ENCODE measurements around the gene CDH23.

CDH23 gene

GRCh38 chr10:71695502-71696476 lies 299.1 kb downstream of the CDH23 start:
- FAIRE-seq = no peak

GRCh38 chr10:71696628-71697326 lies 300.1 kb downstream of the CDH23 start:
- FAIRE-seq = no peak

GRCh38 chr10:71697938-71698709 lies 301.4 kb downstream of the CDH23 start:
- no peak for FAIRE-seq

- FAIRE-seq = no peak
Measured at GRCh38 chr10:71698737-71699136, 302.0 kb downstream of the CDH23 start.

- no peak for FAIRE-seq
Measured at GRCh38 chr10:71700731-71701368, 304.1 kb downstream of the CDH23 start.

GRCh38 chr10:71701496-71702132 lies 304.9 kb downstream of the CDH23 start:
- no peak for FAIRE-seq

- no peak for FAIRE-seq
Measured at GRCh38 chr10:71703577-71703976, 306.9 kb downstream of the CDH23 start.

GRCh38 chr10:71704816-71705215 lies 308.1 kb downstream of the CDH23 start:
- FAIRE-seq = no peak

GRCh38 chr10:71705582-71705981 lies 308.9 kb downstream of the CDH23 start:
- FAIRE-seq = no peak

- no peak for FAIRE-seq
Measured at GRCh38 chr10:71706216-71707121, 309.7 kb downstream of the CDH23 start.

- FAIRE-seq = no peak
Measured at GRCh38 chr10:71707240-71707789, 310.6 kb downstream of the CDH23 start.

GRCh38 chr10:71708301-71708703 lies 311.6 kb downstream of the CDH23 start:
- FAIRE-seq = no peak

- no peak for FAIRE-seq
Measured at GRCh38 chr10:71708897-71709882, 312.5 kb downstream of the CDH23 start.

- no peak for FAIRE-seq
Measured at GRCh38 chr10:71710519-71710918, 313.8 kb downstream of the CDH23 start.

- no peak for FAIRE-seq
Measured at GRCh38 chr10:71711052-71711623, 314.4 kb downstream of the CDH23 start.

- FAIRE-seq = no peak
Measured at GRCh38 chr10:71712170-71712569, 315.4 kb downstream of the CDH23 start.

GRCh38 chr10:71712572-71713134 lies 315.9 kb downstream of the CDH23 start:
- no peak for FAIRE-seq
